HepG2 (cell line): ENCODE results near the gene DROSHA. TPM values are rescaled to one million over a fixed set of nuclear protein-coding genes. Genes with fewer than 3 reads are reported as not detected.

Experiments used
- ATAC-seq: fragments of 200-7000 bp; cut with Tn5 transposase; 3 replicates; pipeline ENCODE4 v1.9.1; 2020; ENCODE audit warnings: mild to moderate bottlenecking, moderate library complexity
- BruUV-seq: library from RNA; stranded (reverse); fragments of 400-500 nt; replicated peaks from 2 replicates; lab custom pipeline; 2021; lab: Mats Ljungman, UMichigan
- CTCF ChIA-PET: fragments of 300-600 bp; formaldehyde crosslinking; extraction: SDS; loops from one replicate; lab custom pipeline; 2021; ENCODE audit warnings: low total read pairs, inconsistent platforms, low intra/inter-chr PET ratio; lab: Yijun Ruan, JAX
- POLR2A ChIA-PET: fragments of 350-600 bp; sonication (Branson Sonifier 250); formaldehyde crosslinking; loops from one replicate; lab custom pipeline; 2020; ENCODE audit warnings: antibody characterized with exemption, inconsistent platforms; lab: Yijun Ruan, JAX
- DNase-seq: peaks from one replicate; pipeline ENCODE4 v3.0.0-alpha.2; 2015; ENCODE audit warnings: low spot score
- FAIRE-seq: peaks from 3 replicates; lab custom pipeline; 2011; peaks lifted over from hg19 to GRCh38; lab: Jason Lieb, UNC
- H2AFZ ChIP-seq: one replicate; pipeline ENCODE4 v1.6.1; 2011; ENCODE audit warnings: low read length, inconsistent platforms
- H3K27ac ChIP-seq: fragments of 300-600 bp; 3 replicates; pipeline ENCODE4 v1.8.0; 2011; ENCODE audit warnings: mixed run types, mild to moderate bottlenecking, mixed read lengths, low read length, inconsistent platforms; ENCODE audit not compliant: insufficient read depth; ENCODE audit errors: extremely low read length
- H3K27me3 ChIP-seq, 2 experiments: fragments of 200-600 bp in 1 of 2; 2 replicates in 1 of 2; 3 replicates in 1 of 2; pipeline versions ENCODE4 v1.6.0 to v1.8.0; 2011; ENCODE audit warnings: low read length in 2 of 2, mild to moderate bottlenecking in 2 of 2, moderate library complexity in 2 of 2, inconsistent platforms in 1 of 2; ENCODE audit not compliant: insufficient read depth in 2 of 2, control insufficient read depth in 1 of 2
- H3K36me3 ChIP-seq, 2 experiments: fragments of 200-600 bp in 1 of 2; replicated peaks in 1 of 2; 2 replicates in 1 of 2; 3 replicates in 1 of 2; pipeline versions ENCODE4 v1.5.1 to v1.8.0; 2011; ENCODE audit warnings: low read length in 2 of 2, inconsistent platforms in 1 of 2; ENCODE audit not compliant: insufficient read depth in 2 of 2, control insufficient read depth in 1 of 2
- H3K4me1 ChIP-seq: 2 replicates; pipeline ENCODE4 v1.5.1; 2012; ENCODE audit warnings: low read length, inconsistent platforms; ENCODE audit not compliant: insufficient read depth
- H3K4me2 ChIP-seq: 2 replicates; pipeline ENCODE4 v1.6.0; 2011; ENCODE audit warnings: low read depth, low read length, inconsistent platforms
- H3K4me3 ChIP-seq, 3 experiments: fragments of 200-600 bp in 1 of 3; sonication (generic), shearing (Covaris generic) in 1 of 3; replicated peaks in 1 of 3; 2 replicates each; pipeline ENCODE4 v1.5.1; 2011 to 2016; ENCODE audit warnings: low read length in 3 of 3, inconsistent platforms in 2 of 3, low read depth in 2 of 3, mild to moderate bottlenecking in 2 of 3, control low read depth in 1 of 3, mixed read lengths in 1 of 3; ENCODE audit not compliant: insufficient read depth in 1 of 3
- H3K79me2 ChIP-seq: one replicate; pipeline ENCODE4 v1.6.1; 2011; ENCODE audit warnings: low read length, inconsistent platforms; ENCODE audit not compliant: insufficient read depth
- H3K9ac ChIP-seq: 2 replicates; pipeline ENCODE4 v1.6.0; 2011; ENCODE audit warnings: mild to moderate bottlenecking, low read depth, low read length, inconsistent platforms; ENCODE audit not compliant: insufficient read depth
- H3K9me3 ChIP-seq: 2 replicates; pipeline ENCODE4 v1.5.1; 2012; ENCODE audit warnings: mild to moderate bottlenecking, low read length
- H4K20me1 ChIP-seq: 2 replicates; pipeline ENCODE4 v1.6.0; 2011; ENCODE audit warnings: inconsistent platforms, mild to moderate bottlenecking, low read length, moderate library complexity; ENCODE audit not compliant: insufficient read depth
- BHLHE40 ChIP-seq: IDR thresholded peaks from 2 replicates; pipeline ENCODE4 v1.6.1; 2011; ENCODE audit warnings: low read length, improper control_type of control experiment
- CREB1 ChIP-seq, 2 experiments: fragments of 450-650 bp in 1 of 2; IDR thresholded peaks; 2 replicates each; pipeline ENCODE4 v1.6.1; 2016 to 2017; ENCODE audit warnings: control low read depth in 1 of 2, mild to moderate bottlenecking in 1 of 2, missing compliant biosample characterization in 1 of 2, missing genetic modification characterization in 1 of 2
- ELF1 ChIP-seq: sonication (generic); formaldehyde crosslinking; IDR thresholded peaks from 2 replicates; pipeline ENCODE4 v1.4.0; 2020; ENCODE audit warnings: missing genetic modification reagents
- FOSL1 ChIP-seq: sonication (generic); formaldehyde crosslinking; IDR thresholded peaks from 2 replicates; pipeline ENCODE4 v1.9.0; 2021; ENCODE audit warnings: missing genetic modification reagents, borderline replicate concordance
- GATAD2A ChIP-seq: IDR thresholded peaks from 2 replicates; pipeline ENCODE4 v1.6.1; 2016
- KAT2B ChIP-seq: fragments of 150-350 bp; IDR thresholded peaks from 2 replicates; pipeline ENCODE4 v1.6.1; 2014; ENCODE audit warnings: low read depth, low read length, borderline replicate concordance
- KDM3A ChIP-seq: IDR thresholded peaks from 2 replicates; pipeline ENCODE4 v1.6.1; 2018; ENCODE audit warnings: low read depth, missing compliant biosample characterization
- MAF1 ChIP-seq: sonication (generic); formaldehyde crosslinking; IDR thresholded peaks from 2 replicates; pipeline ENCODE4 v1.5.0; 2020; ENCODE audit warnings: missing genetic modification reagents, borderline replicate concordance
- MBNL3 ChIP-seq: fragments of 250-450 bp; sonication (Bioruptor Pico); conservative IDR thresholded peaks from 2 replicates; pipeline ENCODE4 v1.8.0; 2022; ENCODE audit warnings: mild to moderate bottlenecking, inconsistent platforms
- NR1H2 ChIP-seq: sonication (generic); formaldehyde crosslinking; IDR thresholded peaks from 2 replicates; pipeline ENCODE4 v1.8.1; 2022; ENCODE audit warnings: low read depth, missing genetic modification reagents, borderline replicate concordance
- PRDM15 ChIP-seq: sonication (generic); formaldehyde crosslinking; IDR thresholded peaks from 2 replicates; pipeline ENCODE4 v1.4.0; 2020; ENCODE audit warnings: missing genetic modification reagents
- SP1 ChIP-seq, 2 experiments: fragments of 450-650 bp in 1 of 2; sonication (generic) in 1 of 2; formaldehyde crosslinking in 1 of 2; IDR thresholded peaks; 2 replicates each; pipeline versions ENCODE4 v1.4.0 to v1.6.1; 2016 to 2020; ENCODE audit warnings: missing genetic modification reagents in 1 of 2
- TOPORS ChIP-seq: sonication (generic); formaldehyde crosslinking; IDR thresholded peaks from 2 replicates; pipeline ENCODE4 v1.8.0; 2023; ENCODE audit warnings: mild to moderate bottlenecking, missing genetic modification reagents
- TRIM24 ChIP-seq: sonication (generic); formaldehyde crosslinking; IDR thresholded peaks from 2 replicates; pipeline ENCODE4 v1.8.0; 2022; ENCODE audit warnings: mild to moderate bottlenecking, missing genetic modification reagents
- UBTF ChIP-seq: sonication (generic); formaldehyde crosslinking; IDR thresholded peaks from 2 replicates; pipeline ENCODE4 v1.4.0; 2020; ENCODE audit warnings: mild to moderate bottlenecking, missing genetic modification reagents
- ZNF549 ChIP-seq: sonication (generic); formaldehyde crosslinking; IDR thresholded peaks from 2 replicates; pipeline ENCODE4 v1.5.0; 2020; ENCODE audit warnings: missing genetic modification reagents
- ZNF766 ChIP-seq: sonication (generic); formaldehyde crosslinking; IDR thresholded peaks from 2 replicates; pipeline ENCODE4 v1.5.0; 2020; ENCODE audit warnings: missing genetic modification reagents, borderline replicate concordance
- WGBS: methylation state at CpG from one replicate; pipeline ENCODE4 v1.1.6; 2017; ENCODE audit warnings: low lambda C conversion rate; 5-methylcytosine and 5-hydroxymethylcytosine counted together
- in situ Hi-C: cut with HindIII; loops from 2 replicates; pipeline ENCODE4 v1.10.0; 2017; ENCODE audit warnings: low pct_unique_long_range_greater_than_20kb; ENCODE audit not compliant: extremely low pct_ligation_motif_present
- intact Hi-C: fragments of 100-400 bp; cut with micrococcal nuclease; formaldehyde crosslinking; loops from one replicate; pipeline ENCODE4 v1.10.0; 2022; ENCODE audit not compliant: unreplicated experiment
- polyA plus RNA-seq, 8 experiments: library from polyadenylated mRNA; depleted of rRNA in 3 of 8; stranded (reverse) in 7 of 8; unstranded in 1 of 8; fragments of >200 nt; fragmentation: Illumina TruSeq in 4 of 8; extraction: Trizol in 4 of 8; gene quantifications; 2 replicates each; pipeline versions ENCODE4 v1.2.1 to v1.2.3, GENCODE V29; 2011 to 2016; ENCODE audit warnings: low read depth in 4 of 8, missing spikeins in 1 of 8, mixed read lengths in 1 of 8; ENCODE audit not compliant: insufficient read depth in 1 of 8
- total RNA-seq, 5 experiments: library from RNA; depleted of rRNA; stranded (reverse); fragments of >200 nt; fragmentation: Illumina TruSeq; extraction: Trizol; gene quantifications; 2 replicates each; pipeline ENCODE4 v1.2.3, GENCODE V29; 2016; ENCODE audit warnings: low read depth in 1 of 5

DROSHA gene
- total and polyA plus RNA-seq, 2 of the 13 experiments (the other 11 are each of a cell fraction or from before 2014, with no cell fraction given), result 22.3 to 29.4 TPM

GRCh38 chr5:31392061-31392460 is 139.8 kb downstream of the DROSHA start (continued):
- TF ChIP-seq ZNF766 (no peak), ZNF549 (no peak), TOPORS (CRISPR knock-in tag) (no peak), FOSL1 (CRISPR knock-in tag) (no peak), MBNL3 (CRISPR knock-in tag) (no peak)

- BruUV-seq, result no TSS peak
- ATAC-seq (no peak), FAIRE-seq (no peak), DNase-seq (no peak)
- Histone ChIP-seq H3K27me3 (no peaks in the 10 kb centered on the region; a peak in 1 of 5 replicates), H3K4me2 (no peak overlapping the region), H3K9me3 (no peaks in the 10 kb centered on the region), H3K9ac (no peak overlapping the region), H2AFZ (no peak overlapping the region), H3K4me3 (no peak overlapping the region), H4K20me1 (no peaks in the 10 kb centered on the region), H3K4me1 (peaks cover 8% of the 10 kb centered on the region; the same call in 1 of the 2 replicates), H3K27ac (no peak overlapping the region), H3K79me2 (no peaks in the 10 kb centered on the region), H3K36me3 (no peaks in the 10 kb centered on the region)
- no peak for TF ChIP-seq ELF1
- no peak for TF ChIP-seq TRIM24
- no peak for TF ChIP-seq BHLHE40
- TF ChIP-seq SP1 (IDR thresholded peaks at IDR 0.05), result no peak
- no peak for TF ChIP-seq SP1 (CRISPR knock-in tag; IDR thresholded peaks at IDR 0.05)
- no peak for TF ChIP-seq CREB1 (IDR thresholded peaks at IDR 0.05)
- TF ChIP-seq CREB1 (CRISPR knock-in tag; IDR thresholded peaks at IDR 0.05), result no peak
- no peak for TF ChIP-seq PRDM15 (CRISPR knock-in tag)
- TF ChIP-seq NR1H2 (CRISPR knock-in tag), result no peak
- TF ChIP-seq MAF1 (CRISPR knock-in tag), result no peak
- no peak for TF ChIP-seq UBTF (CRISPR knock-in tag)
- no peak for TF ChIP-seq KAT2B
- TF ChIP-seq GATAD2A (CRISPR knock-in tag), result no peak
- no peak for TF ChIP-seq KDM3A (CRISPR knock-in tag)
- in situ Hi-C loops, result no loop called here
- intact Hi-C loops, result no loop called here
- CTCF ChIA-PET, result no interaction called here
- POLR2A ChIA-PET, result no interaction called here
- WGBS, result 29% methylated on average over 5 of the region's 5 CpGs
These were observed 141.6 kb downstream of the DROSHA start for GRCh38 chr5:31390256-31390655.
